GM19372 (cell line): ENCODE data around the gene PVALB.
"Not testable (repeated sequence)": the region's sequence is repeated elsewhere in the genome, so short reads cannot be mapped to it uniquely, and the experiment has no call there.

Experiments used
- ATAC-seq: cut with Tn5 transposase; IDR thresholded peaks from one replicate; pipeline ENCODE4 v1.9.1; 2021; ENCODE audit warnings: mild to moderate bottlenecking, low read depth, moderate library complexity; ENCODE audit not compliant: unreplicated experiment

PVALB gene

GRCh38 chr22:36759481-36760159, 57.2 kb downstream of the PVALB start:
- no peak for ATAC-seq

- no peak for ATAC-seq
Measured at GRCh38 chr22:36758792-36759271, 58.0 kb downstream of the PVALB start.

GRCh38 chr22:36757668-36758211, 59.1 kb downstream of the PVALB start:
- no peak for ATAC-seq

- ATAC-seq, result no peak
Measured at GRCh38 chr22:36756746-36757655, 59.8 kb downstream of the PVALB start.

GRCh38 chr22:36756031-36756430, 60.8 kb downstream of the PVALB start:
- no peak for ATAC-seq

GRCh38 chr22:36755316-36755715, 61.5 kb downstream of the PVALB start:
- no peak for ATAC-seq

- ATAC-seq, result not testable (repeated sequence)
Measured at GRCh38 chr22:36754881-36755280, 62.0 kb downstream of the PVALB start.

GRCh38 chr22:36753916-36754315, 62.9 kb downstream of the PVALB start:
- no peak for ATAC-seq

GRCh38 chr22:36753120-36753802, 63.6 kb downstream of the PVALB start:
- ATAC-seq, result no peak
